NCI-H82 treated with DMSO at 0.1 percent for 48 hours (cell line): ENCODE measurements around the gene RPGRIP1.
"Not testable (repeated sequence)": the region's sequence is repeated elsewhere in the genome, so short reads cannot be mapped to it uniquely, and the experiment has no call there.

Source experiments
- DNase-seq: peaks from one replicate; lab custom pipeline; 2025; ENCODE audit not compliant: unreplicated experiment; lab: John Stamatoyannopoulos, UW

Gene RPGRIP1

GRCh38 chr14:21299562-21300130 lies 19.8 kb downstream of the RPGRIP1 start:
- no peak for DNase-seq

GRCh38 chr14:21300892-21301291 lies 21.0 kb downstream of the RPGRIP1 start:
- DNase-seq, result no peak

- DNase-seq, result no peak
These were observed 22.3 kb downstream of the RPGRIP1 start for GRCh38 chr14:21302013-21302835.

- not testable (repeated sequence) for DNase-seq
These were observed 22.9 kb downstream of the RPGRIP1 start for GRCh38 chr14:21302836-21303140.

- DNase-seq, result no peak
These were observed 27.8 kb downstream of the RPGRIP1 start for GRCh38 chr14:21307637-21308036.

GRCh38 chr14:21308132-21308478 lies 28.2 kb downstream of the RPGRIP1 start:
- DNase-seq, result peak; percentile 17

- DNase-seq, result peak; percentile 76
These were observed 28.8 kb downstream of the RPGRIP1 start for GRCh38 chr14:21308479-21309237.

GRCh38 chr14:21309238-21309636 lies 29.4 kb downstream of the RPGRIP1 start:
- DNase-seq, result no peak

GRCh38 chr14:21309956-21310355 lies 30.1 kb downstream of the RPGRIP1 start:
- DNase-seq, result no peak

GRCh38 chr14:21311614-21312013 lies 31.7 kb downstream of the RPGRIP1 start:
- DNase-seq, result no peak

GRCh38 chr14:21313512-21313911 lies 33.6 kb downstream of the RPGRIP1 start:
- DNase-seq, result no peak

- no peak for DNase-seq
These were observed 37.5 kb downstream of the RPGRIP1 start for GRCh38 chr14:21317398-21317797.

GRCh38 chr14:21320913-21321312 lies 41.0 kb downstream of the RPGRIP1 start:
- DNase-seq, result no peak

- no peak for DNase-seq
These were observed 42.8 kb downstream of the RPGRIP1 start for GRCh38 chr14:21322716-21323115.

- no peak for DNase-seq
These were observed 47.1 kb downstream of the RPGRIP1 start for GRCh38 chr14:21326972-21327371.
